Thoracic aorta (tissue), 2 donors: ENCODE results near the gene NXPE3. TPM values are rescaled to one million over a fixed set of nuclear protein-coding genes. Genes with fewer than 3 reads are reported as not detected.

Experiments
- ATAC-seq: fragments of 150-250 bp; one replicate; pipeline ENCODE4 v1.8.0; 2017; ENCODE audit warnings: low read depth; ENCODE audit not compliant: insufficient number of reproducible peaks, low FRiP score
- DNase-seq: peaks from one replicate; pipeline ENCODE4 v3.0.0-alpha.2; 2020; ENCODE audit warnings: low spot score
- H3K27ac ChIP-seq, 2 donors: fragments of 200-600 bp; sonication (generic); 1 replicate in 1 of 2; 2 replicates in 1 of 2; pipeline ENCODE4 v1.5.1; 2016; ENCODE audit warnings: mild to moderate bottlenecking in 2 of 2, moderate library complexity in 2 of 2
- H3K27me3 ChIP-seq: fragments of 200-600 bp; sonication (generic); replicated peaks from 2 replicates; pipeline ENCODE4 v1.6.0; 2016; ENCODE audit warnings: mild to moderate bottlenecking; ENCODE audit not compliant: insufficient read depth
- H3K36me3 ChIP-seq: fragments of 200-600 bp; sonication (generic); one replicate; pipeline ENCODE4 v1.5.1; 2016
- H3K4me1 ChIP-seq, 2 donors: fragments of 200-600 bp; sonication (generic); 1 replicate in 1 of 2; 2 replicates in 1 of 2; pipeline versions ENCODE4 v1.5.1 to v1.6.0; 2016; ENCODE audit warnings: low read depth in 2 of 2, mild to moderate bottlenecking in 1 of 2; ENCODE audit not compliant: control insufficient read depth in 1 of 2
- H3K4me3 ChIP-seq: fragments of 200-600 bp; sonication (generic); 2 replicates; pipeline ENCODE4 v1.5.1; 2016; ENCODE audit warnings: mild to moderate bottlenecking
- H3K9me3 ChIP-seq: fragments of 200-600 bp; sonication (generic); 2 replicates; pipeline ENCODE4 v1.5.1; 2016
- total RNA-seq, 2 donors: library from RNA; depleted of rRNA; stranded (reverse); fragments of >200 nt; gene quantifications; one replicate each; pipeline versions ENCODE4 v1.1.0 to v1.2.3, GENCODE V29; 2016
- TF ChIP-seq, protein P1 (sequence below): fragments of 200-600 bp; sonication (generic); IDR thresholded peaks from one replicate; pipeline ENCODE4 v1.5.1; 2019; ENCODE audit warnings: antibody characterized with exemption

NXPE3 gene
- total RNA-seq, 2 donors from 2014 or later: 15.7 to 30.7 TPM

DNA sequence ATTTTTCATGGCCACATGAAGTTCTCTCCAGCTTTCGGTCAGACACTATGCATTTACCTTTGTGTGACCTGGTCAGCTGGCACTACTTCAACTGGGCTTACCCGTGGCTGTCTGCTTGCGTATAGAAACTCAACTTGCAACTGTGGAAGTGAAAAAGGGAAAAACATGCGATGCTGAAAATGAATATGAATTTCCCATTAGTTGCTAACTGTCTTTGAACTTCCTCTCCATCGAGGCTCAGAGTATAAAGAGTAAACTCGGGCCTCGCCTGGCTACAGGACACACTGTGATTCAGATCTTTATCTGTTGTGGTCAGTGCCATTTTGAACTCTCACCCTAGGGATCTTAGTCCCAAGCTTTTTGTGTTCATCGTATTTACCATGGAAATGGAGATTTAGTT is 97.1 kb downstream of the NXPE3 start:
- Histone ChIP-seq H3K9me3 (no peaks in the 10 kb centered on the region), H3K4me1 (no peaks in the 10 kb centered on the region), H3K4me3 (no peak overlapping the region), H3K27me3 (no peaks in the 10 kb centered on the region), H3K27ac (no peak overlapping the region), H3K36me3 (no peaks in the 10 kb centered on the region)
- TF ChIP-seq, protein P1, sequence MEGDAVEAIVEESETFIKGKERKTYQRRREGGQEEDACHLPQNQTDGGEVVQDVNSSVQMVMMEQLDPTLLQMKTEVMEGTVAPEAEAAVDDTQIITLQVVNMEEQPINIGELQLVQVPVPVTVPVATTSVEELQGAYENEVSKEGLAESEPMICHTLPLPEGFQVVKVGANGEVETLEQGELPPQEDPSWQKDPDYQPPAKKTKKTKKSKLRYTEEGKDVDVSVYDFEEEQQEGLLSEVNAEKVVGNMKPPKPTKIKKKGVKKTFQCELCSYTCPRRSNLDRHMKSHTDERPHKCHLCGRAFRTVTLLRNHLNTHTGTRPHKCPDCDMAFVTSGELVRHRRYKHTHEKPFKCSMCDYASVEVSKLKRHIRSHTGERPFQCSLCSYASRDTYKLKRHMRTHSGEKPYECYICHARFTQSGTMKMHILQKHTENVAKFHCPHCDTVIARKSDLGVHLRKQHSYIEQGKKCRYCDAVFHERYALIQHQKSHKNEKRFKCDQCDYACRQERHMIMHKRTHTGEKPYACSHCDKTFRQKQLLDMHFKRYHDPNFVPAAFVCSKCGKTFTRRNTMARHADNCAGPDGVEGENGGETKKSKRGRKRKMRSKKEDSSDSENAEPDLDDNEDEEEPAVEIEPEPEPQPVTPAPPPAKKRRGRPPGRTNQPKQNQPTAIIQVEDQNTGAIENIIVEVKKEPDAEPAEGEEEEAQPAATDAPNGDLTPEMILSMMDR: no peak
- no peak for DNase-seq
- ATAC-seq: no peak

Other genes starting within 250 kb of the NXPE3 start
- gene TRMT10C, start 217.3 kb upstream of the NXPE3 start, total RNA-seq: 10 to 100 TPM; 11.6 to 20.5 TPM
- gene PCNP, start 205.0 kb upstream of the NXPE3 start, total RNA-seq: 100 to 1,000 TPM in 1 of 2 donors, 10 to 100 TPM in 1; 78.9 to 131 TPM
- gene ZBTB11, start 102.1 kb upstream of the NXPE3 start, total RNA-seq: 10 to 100 TPM; 17.7 to 26.6 TPM
- 100 to 1,000 TPM; 633 to 750 TPM for gene RPL24, start 92.5 kb upstream of the NXPE3 start, total RNA-seq
- gene CEP97, start 54.6 kb upstream of the NXPE3 start, total RNA-seq: 10 to 100 TPM in 1 of 2 donors, 1 to 10 TPM in 1; 4.7 to 20.1 TPM
- 100 to 1,000 TPM; 206 to 225 TPM for gene NFKBIZ, start 70.3 kb downstream of the NXPE3 start, total RNA-seq